NCI-H226 (cell line): ENCODE results near the gene KRT9.
"Not testable (repeated sequence)": the region's sequence is repeated elsewhere in the genome, so short reads cannot be mapped to it uniquely, and the experiment has no call there.

ENCODE experiments used
- DNase-seq: peaks from one replicate; pipeline ENCODE4 v3.0.0-alpha.2; 2015

KRT9 gene

DNA sequence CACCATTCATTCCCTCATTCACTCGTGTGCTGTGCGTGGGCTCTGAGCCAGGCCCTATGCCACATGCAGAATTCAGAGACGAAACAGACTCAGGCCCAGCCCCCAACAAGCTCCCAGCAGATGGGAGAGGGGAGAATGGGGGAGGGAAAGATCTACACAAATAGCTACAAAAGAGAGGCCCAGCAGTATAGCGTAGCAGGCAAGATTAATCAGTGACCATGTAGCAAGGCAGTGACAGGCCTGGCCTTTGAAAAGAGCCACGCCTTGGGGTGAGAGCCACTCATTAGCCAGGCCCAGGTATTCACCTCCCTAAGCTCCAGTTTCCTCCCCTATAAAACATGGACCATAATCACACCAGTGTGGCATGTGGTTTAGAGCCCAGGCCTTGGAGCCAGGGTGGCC lies 27.4 kb downstream of the KRT9 start:
- DNase-seq: no peak

DNA sequence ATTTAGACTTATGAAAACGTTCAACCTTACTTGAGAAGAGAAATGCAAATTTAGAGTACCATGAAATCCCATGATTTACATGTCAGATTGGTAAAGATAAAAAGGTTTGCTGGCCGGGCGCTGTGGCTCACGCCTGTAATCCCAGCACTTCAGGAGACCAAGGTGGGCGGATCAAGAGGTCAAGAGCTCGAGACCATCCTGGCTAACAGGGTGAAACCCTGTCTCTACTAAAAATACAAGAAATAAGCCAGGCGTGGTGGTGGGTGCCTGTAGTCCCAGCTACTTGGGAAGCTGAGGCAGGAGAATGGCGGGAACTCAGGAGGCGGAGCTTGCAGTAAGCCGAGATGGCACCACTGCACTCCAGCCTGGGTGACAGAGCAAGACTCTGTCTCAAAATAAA lies 29.1 kb downstream of the KRT9 start:
- DNase-seq: not testable (repeated sequence)

DNA sequence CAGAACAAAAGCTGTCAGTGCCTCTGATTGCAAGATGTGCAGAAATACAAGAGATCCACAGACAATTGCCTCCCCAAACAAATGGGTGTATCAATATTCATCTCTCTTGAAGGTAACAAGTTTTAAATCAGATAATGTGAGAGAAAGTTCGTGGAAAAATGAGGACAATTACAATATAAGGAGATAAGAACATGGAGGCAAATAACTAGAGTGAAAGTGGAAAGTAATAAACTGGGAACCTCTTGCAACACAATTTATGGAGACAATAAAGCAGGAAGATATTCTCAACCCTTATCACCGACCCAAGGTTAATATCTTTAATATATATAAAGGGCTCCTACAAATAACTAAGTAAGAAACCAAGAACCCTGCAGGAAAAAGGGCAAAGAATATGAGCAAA lies 29.5 kb downstream of the KRT9 start:
- DNase-seq: no peak

DNA sequence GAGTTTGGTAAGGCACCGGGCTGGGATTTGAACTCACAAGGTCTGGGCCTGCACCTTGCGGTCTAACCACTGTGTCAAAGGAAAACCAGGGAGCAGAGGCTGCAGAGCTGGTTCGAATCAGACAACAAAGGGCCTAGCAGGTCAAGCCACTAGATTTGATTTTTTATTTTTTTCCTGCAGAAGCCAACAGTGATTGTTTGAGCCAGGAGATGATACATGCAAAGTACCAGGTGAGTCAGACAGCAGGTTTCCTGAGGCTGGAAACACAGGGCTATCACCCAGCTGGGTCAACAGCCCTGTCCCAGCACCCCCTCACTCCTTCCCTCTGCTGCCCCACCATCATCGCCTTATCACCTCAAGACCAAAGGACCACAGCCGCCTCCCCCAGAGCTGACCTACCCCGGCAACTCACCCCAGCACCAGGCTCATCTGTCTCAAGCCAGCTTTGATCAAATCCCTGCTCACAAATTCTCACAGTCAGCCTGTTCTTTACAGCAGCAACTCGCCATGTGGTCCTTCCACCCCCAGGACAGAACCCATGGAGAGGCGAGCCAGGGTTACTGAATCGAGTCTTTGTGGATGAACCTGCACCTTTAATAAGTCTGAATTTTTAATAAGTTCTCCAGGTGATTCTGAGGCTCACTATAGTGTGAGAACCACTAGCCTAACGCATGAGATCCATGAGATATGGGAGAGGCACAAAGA lies 30.8 kb downstream of the KRT9 start:
- DNase-seq: peak; percentile 46

DNA sequence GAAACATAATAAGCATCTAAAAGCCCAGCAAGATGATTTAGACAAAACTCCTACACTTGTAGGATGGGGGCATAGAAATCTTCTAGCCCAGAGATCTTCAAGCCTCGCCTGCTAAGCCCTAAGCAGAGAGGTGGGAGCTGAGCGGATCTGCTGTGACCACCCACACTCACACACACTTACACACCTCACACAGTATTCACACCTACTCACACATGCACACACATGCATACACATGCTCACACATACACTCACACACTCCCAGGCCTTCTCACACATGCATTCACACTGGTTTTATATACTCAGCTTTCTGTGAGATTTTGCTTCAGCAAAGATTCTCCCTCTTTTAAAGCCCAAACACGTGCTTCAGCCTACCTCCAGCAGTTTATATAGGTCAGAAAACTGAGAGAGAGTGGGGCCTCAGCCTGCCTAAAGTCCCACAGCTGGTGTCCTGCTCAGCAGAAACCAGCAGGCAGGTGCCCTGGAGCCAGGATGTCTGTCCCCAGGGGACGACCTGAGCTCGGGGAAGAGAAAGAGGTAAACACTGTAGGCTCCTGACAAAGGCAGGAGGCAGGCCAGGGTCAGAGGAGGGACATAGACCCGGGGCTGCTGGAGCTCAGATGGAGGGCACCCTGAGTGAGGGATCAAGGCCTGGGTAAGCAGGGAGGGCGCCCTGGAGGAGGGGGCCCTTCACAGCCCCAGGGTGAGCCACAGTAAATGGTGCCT lies 31.7 kb downstream of the KRT9 start:
- DNase-seq: no peak

DNA sequence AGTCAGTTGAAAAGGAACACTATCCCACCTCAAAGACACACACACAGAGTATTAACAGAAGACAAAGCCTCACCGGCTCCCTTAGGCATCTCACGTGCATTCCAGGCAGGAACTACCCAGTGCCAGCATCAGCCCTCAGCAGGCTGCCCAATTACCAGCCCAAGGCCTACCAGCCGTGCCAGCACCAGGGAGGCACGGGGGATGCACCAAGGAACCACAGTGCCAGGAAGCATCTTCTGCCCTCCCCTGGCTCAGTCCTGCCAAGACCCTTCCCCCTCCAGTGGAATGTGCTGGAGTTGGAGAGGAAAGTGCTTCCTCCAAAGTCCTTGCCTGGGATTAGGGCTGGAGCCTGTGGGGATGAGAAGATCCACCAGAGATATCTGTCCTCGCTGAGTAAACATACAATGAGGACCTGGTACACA lies 32.8 kb downstream of the KRT9 start:
- peak; percentile 92 for DNase-seq

DNA sequence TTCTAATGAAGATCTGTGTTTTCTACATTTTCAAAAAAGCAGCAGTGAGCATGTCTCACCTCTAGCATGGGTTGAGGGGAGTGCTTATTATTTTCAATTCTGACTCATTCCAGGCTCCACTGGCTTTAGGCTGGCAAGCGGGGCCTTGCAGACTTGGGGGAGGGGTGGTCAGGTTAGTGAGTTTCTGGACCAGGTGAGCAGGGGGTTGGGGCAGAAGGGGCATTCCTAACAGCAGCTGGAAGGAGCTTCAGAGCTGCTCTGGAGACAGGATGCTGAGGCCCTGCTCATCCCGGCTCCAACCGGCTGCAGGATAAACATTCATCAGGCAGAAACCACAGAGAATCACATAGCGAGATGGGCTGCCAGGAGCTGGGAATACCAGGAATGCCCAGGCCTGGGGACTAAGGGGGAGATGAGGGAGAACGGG lies 33.3 kb downstream of the KRT9 start:
- peak; percentile 90 for DNase-seq

DNA sequence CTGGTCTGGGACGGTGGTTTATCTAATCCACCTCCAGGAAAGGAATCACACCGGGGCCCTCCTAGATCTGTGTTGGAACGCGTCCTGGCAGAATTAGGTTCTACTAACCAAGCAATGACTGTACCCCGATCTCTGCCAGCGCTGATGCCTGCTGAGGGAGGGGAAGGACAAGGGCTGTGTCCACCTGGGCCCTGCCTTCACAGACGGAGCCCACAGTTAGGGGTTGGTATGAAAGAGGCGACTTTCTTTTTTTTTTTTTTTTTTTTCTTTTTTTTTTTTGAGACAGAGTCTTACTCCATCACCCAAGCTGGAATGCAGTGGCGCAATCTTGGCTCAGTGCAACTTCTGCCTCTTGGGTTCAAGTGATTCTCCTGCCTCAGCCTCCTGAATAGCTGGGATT lies 33.9 kb downstream of the KRT9 start:
- peak; percentile 68 for DNase-seq

DNA sequence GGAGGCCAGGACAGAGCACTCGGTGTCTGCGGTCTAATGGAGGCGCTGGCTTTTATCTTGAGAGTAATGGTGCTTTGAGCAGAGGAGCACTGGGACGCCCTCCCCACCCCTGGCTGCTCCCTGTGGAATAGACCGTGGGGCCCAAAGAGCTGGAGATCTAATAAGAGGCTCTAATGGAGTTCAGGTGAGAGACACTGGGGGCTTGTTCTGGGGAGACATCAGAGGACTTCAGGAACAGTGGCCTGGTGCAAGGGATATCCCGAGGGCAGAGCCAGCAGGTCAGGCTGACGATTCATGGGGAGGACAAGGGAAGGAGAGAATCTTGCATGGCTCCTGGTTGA lies 34.3 kb downstream of the KRT9 start:
- DNase-seq: no peak

DNA sequence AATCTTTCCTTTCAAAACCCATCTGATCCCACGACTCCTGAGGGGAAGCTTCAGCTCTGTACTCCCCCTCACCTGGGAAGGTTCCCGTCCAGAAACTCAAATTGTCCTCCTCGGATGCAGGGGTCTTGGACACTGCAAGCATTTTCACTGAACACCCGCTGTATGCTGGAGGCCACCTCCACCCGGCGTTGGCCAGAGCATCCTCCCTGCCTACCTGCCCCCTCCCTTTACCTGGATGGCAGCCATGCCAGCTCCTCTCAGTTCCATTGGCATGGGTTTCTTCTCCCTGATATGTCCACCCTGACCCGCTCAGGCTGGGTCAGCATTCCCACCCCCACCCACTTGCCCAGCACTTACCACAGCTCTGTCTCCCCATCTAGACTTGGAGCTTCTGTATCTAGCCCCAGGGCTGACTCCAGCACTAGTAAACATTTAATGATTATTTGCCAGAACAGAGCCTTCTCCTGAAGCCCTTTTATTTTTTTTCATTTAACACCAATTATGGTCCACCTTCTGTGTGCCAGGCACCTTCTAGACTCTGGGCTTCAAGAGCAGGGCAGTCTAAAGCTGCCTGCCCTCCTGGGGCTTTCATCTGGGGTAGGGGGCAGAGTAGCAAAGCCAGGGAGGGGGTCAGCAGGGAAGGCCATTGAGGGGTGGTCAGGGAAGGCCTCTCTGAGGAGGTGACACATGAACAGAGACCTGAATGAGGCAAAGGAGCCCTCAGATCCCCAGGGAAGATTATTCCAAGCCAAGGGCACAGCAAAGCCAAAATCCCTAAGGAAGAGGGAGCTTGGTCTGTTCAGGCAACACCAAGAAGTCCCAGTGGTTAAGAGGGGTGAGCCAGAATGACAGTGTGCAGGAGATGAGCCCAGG lies 34.9 kb downstream of the KRT9 start:
- no peak for DNase-seq

DNA sequence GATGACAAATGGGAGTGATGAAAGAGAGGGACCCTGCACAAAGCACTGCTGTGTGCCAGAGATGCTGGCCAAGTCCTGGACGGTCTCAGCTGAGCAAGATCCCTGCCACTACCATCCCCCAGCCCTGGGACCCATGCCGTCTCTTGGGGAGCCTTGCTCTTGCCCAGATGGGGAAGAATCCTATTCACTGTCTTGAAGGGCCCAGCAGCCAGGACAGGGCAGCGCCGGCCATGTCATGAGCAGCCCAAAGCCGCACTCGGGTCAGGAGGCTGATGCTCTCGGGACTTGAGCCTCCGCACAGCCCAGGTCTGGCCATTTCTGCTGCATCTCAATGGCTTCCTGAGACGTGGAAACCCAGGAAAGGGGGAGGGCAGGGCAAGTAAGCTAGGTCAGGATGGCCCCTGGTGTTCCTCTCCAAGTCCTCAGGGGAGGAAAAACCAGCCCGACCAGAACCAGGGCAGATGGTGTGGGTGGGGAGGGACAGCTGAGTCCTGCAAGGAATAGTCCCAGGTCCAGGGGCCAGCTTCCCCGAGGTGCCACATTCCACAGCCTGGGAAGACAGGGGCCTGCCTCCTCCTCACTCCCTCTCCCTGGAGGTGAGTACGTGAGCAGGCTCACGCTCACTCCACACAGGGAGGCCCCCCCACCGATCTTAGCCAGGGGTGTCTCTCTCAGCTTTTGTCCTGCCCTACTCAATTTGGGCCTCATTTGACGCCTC lies 35.9 kb downstream of the KRT9 start:
- DNase-seq: no peak

DNA sequence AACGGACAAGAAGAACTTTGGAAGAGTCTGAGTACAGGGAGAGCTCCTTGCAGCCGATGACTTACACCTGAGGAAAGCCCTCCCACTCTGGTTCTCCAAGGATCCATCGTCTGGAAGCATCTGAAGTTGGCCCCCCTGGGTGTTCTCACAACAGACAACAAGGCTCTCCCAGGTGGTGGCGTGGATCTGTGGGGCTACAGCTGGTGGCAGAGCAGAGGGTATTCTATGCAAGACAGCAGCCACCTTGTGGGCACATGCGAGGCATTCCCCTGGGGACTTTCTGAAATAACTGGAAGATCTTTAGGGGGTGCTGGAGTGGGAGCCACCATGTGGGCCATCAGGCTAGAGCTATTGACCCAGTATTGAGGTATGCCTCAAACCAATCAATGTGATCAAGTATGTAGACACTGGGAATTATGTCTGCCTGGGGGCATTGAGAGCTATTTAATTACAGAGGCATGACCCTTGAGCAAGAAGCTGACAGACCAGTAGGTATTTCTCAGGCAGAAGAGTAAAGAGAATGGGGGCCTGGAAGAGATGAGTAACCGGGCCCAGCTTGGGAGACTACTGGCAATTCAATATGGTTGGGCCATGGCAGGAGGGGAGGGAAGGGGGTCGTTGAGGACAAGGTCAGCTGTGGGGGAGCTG lies 36.8 kb downstream of the KRT9 start:
- DNase-seq: no peak

DNA sequence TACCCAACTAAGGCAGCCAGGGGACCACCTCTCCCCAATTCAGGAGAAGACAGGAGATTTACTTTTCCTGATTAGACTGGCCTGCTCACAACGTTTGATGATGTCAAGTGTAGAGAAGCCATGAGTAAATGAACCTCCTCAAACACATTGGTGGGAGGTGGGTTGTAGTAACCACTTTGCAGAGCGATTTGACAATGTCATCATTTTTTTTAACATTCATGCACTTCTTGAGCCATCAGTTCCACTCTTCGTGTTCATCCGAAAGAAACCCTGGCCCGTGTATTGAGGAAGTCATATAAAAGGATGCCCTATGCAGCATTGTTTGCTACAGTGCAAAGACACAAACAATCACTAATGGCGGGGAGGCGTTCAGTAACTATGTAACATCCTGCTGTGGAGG lies 38.2 kb downstream of the KRT9 start:
- no peak for DNase-seq

DNA sequence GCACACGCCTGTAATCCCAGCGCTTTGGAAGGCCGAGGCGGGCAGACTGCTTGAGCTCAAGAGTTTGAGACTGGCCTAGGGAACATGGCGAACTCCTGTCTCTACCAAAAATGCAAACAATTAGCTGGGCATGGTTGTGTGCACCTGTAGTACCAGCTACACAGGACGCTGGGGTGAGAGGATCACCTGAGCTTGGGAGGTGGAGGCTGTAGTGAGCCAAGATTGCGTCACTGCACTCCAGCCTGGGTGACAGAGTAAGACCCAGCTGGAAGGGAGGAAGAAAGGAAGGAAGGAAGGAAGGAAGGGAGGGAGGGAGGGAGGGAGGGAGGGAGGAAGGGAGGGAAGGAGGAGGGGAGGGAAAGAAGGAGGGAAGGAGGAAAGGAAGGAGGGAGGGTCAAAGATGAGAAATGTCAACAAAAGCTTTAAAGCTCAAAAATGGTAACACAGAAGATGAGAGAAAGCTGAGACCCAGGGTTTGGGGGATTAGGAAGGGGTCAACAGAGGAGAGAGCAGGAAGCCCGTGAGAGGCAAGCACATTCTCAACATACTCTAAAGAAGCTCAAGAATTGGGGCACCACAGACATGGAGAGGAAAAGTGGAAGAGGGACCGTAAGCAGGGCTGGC lies 38.8 kb downstream of the KRT9 start:
- DNase-seq: no peak

DNA sequence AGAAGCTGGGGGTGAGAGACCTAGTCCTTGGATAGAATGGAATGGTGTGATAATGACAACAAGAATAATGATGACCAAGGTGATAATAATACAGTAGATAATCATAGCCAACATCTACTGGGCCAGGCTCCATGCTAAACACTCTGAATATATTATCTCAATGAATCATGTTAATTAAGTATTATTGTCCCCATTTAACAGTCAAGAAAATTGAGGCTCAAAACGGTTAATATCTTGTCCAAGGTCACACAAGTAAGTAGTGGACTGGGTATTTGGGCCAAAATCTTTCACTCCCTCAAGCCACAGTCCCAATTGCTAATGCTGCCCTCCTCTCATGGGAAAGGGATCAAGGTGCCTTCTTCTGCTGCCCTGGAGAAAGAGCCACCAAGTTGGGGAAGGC lies 39.9 kb downstream of the KRT9 start:
- DNase-seq: no peak

DNA sequence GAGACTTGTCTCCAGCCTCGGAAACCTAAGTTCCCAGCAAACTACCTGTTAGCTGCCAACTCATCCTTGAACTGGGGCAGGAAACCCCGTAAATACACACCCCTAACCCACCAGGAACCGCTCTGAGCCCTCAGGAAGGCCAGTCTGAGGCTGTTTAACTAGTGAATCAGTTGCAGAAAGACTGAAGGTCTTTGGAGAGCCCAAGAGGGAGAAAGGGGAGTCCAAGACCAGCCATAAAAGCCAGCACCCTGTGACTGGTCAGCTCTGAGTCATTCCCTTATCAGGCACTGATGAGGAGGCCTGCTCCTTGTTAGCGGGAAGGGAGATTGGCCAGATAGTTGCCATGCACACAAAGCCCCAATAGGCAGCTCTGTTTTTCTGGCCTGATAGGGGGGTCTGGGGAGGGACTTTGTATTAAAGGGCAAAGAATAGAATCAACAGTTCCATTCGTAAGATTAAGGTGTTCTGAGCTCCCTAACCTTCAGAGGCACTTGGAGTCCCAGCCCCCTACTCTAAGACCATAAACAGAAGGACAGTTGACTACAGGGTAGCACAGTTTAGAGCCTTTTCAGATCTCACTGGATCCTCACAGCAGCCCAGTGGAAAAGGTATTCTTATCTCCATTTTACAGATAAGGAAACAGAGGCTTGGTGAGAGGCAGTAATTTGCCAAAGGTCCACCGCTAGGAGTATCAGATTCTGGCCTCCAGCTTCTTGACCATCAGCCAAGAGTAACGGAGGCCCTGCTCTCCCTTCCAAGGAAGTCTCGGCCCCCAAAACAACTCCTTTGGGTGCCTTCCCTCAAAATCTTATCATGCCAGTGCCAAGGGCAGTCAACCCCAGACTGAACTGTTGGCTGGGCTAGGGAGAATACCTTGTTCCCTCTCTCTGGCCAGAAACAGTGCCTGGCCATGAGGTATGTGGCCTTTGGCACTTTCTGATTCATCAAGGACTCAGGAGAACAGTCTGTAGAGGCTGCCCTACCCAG lies 41.5 kb downstream of the KRT9 start:
- peak; percentile 100 for DNase-seq

DNA sequence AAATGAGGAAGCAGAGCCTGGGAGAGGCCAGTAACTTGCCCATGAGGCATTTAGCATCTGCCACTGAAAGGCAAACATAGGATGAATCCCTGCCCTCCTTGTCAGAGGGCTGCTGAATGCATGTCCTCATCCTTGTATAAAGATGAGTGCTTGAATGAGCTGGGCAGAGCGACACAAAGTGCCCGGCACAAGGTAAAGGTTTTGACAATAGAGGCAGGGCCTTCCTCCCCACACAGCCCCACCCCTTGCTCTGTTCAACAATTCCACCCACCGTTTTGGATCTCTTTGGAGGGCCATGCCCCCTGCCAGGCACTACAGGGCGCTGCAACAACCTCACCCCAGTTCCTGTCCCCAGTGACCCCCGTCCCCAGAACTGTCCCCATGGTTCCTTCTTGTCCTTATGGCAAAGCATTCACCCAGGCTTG lies 42.4 kb downstream of the KRT9 start:
- no peak for DNase-seq

DNA sequence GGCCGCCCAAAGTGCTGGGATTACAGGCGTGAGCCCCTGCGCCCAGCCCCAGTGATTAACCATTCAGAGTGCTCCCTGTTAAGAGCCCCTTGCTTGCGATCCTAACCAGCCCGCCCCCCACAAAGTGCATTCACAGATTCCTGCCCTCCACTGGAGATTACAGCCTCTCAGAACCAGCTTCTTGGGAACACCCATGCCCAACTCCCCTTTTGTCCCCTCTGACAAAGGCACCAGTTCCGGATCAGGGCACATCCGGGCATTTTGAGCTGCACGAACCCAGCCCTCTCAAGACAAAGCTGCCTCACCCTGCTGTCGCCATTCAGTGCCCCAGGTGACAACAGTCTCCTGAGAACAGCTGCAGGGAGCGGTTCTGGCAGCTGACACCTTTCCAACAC lies 42.9 kb downstream of the KRT9 start:
- no peak for DNase-seq

DNA sequence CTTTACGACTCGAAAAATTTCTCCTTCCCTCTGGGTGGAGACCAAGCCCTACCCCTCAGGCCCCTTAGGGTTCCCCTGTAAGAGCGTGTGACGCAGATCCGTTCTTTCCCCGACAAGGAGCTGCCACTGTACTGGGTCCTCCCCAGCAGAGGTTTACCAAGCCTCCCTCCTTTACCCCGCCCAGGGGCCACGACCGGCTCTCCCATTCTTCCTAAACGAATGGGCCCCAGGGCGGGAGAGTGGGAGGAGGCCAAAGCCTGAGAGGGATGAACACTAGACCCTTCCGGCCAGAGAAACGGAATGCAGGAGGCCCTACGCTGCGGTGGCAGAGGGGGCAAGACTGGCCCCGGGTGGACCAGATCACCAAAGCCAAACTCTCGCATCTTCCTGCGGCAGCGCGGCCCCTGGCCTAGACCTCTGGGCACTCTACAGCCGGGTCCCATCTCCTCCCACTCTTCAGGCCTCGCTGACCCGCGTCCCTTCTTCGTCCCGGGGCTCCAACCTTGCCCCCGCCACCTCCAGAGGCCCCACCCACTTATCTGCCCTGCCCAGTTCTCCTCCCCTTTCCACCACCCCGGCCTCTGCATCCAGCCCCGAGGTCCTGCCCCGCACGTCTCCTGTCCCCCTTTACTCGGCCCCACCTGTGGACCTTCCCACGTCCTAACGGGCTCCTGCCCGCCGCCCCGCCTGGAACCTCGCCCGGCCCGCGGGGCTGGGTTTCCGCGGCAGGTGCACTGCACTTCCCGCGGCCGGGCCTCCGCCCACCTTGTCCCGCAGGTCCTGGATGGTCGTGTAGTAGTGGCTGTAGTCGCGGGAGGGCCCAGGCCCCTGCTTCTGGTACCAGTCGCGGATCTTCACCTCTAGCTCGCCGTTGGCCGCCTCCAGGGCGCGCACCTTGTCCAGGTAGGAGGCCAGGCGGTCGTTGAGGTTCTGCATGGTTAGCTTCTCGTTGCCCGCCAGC lies 44.5 kb downstream of the KRT9 start:
- peak; percentile 50 for DNase-seq

DNA sequence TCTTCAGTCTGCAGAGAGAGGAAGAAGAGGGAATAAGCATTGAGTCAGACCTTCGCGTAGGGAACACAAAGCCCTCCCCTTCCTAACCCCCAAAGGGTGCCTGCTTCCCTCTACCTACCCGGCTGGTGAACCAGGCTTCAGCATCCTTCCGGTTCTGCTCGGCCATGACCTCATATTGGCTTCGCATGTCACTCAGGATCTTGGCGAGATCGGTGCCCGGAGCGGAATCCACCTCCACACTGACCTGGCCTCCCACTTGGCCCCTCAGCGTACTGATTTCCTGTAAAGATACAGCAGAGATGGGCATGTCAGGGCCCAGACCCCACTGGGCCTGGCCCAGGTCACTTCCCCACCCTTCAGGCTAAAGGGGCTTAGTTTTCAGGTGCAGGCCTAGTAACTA lies 47.6 kb downstream of the KRT9 start:
- DNase-seq: peak; percentile 55
